HG02678 (cell line): ENCODE measurements around the gene NOP10.
"Not testable (repeated sequence)": the region's sequence is repeated elsewhere in the genome, so short reads cannot be mapped to it uniquely, and the experiment has no call there.

Source experiments
- ATAC-seq: cut with Tn5 transposase; IDR thresholded peaks from one replicate; pipeline ENCODE4 v1.9.1; 2021; ENCODE audit warnings: mild to moderate bottlenecking, moderate library complexity; ENCODE audit not compliant: unreplicated experiment

Gene NOP10

GRCh38 chr15:34342737-34343575, at the start of gene NOP10, which contains the start of gene NUTM1:
TSS of gene NOP10 (minus strand) at chr15:34343136. CDS start at chr15:34343073, 63 bp downstream.
TSS of gene NUTM1 (plus strand) at chr15:34343315. CDS start at chr15:34343697, 382 bp downstream.
- peak; percentile 93 for ATAC-seq

- not testable (repeated sequence) for ATAC-seq
Measured at GRCh38 chr15:34389594-34390086, 46.7 kb upstream of the NOP10 start.

DNA sequence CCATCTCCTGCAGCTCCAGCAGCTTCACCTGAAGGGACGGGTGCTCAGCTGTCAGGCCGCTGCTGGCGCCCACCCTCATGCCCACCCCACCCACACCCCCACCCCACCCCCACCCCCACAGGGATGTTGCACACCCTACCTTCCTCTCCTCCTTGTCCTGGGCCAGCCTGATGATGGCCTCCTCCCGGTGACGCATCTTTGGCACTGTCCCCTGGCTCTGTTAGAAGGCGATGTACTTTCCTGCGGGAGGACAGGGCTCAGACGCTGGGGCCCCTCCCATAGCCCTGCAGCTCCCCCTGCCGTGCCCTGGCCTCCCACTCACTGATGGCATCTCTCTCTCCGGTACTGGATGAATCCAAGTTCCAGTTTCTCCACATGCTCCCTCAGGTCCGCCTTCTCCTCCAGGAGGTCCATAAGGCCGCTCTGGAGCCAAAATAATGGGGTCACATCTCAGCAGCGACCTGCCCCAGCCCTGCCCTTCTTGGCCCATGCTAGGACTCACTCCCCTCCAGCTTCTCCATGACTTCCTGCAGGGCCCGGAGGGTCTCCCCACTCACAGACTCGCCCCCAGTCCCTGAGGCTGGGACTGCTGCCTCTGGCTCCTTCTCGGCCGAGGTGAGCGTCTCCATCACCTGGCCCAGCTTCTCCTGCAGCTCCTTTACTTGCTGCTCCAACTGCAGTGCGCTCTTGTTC, 39.0 kb upstream of the NOP10 start:
- ATAC-seq, result not testable (repeated sequence)

- not testable (repeated sequence) for ATAC-seq
Measured at GRCh38 chr15:34380491-34380890, 37.6 kb upstream of the NOP10 start.

- no peak for ATAC-seq
Measured at GRCh38 chr15:34376856-34377255, 33.9 kb upstream of the NOP10 start.

- ATAC-seq, result not testable (repeated sequence)
Measured at GRCh38 chr15:34375541-34375940, 32.6 kb upstream of the NOP10 start.

- no peak for ATAC-seq
Measured at GRCh38 chr15:34374816-34375215, 31.9 kb upstream of the NOP10 start.

DNA sequence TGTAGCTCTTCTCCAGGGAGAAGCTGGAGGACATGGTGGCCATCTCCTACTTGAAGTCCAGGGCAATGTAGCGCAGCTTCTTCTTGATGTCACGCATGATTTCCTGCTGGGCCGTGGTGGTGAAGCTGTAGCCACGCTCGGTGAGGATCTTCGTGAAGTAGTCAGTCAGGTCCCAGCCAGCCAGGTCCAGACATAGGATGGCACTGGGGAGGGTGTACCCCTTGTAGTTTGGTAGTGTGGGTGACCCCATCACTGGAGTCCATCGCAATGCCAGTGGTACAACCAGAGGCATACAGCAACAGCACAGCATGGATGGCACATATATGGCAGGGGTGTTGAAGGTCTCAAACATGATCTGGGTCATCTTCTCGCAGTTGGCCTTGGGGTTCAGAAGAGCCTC, 31.0 kb upstream of the NOP10 start:
- ATAC-seq, result no peak

DNA sequence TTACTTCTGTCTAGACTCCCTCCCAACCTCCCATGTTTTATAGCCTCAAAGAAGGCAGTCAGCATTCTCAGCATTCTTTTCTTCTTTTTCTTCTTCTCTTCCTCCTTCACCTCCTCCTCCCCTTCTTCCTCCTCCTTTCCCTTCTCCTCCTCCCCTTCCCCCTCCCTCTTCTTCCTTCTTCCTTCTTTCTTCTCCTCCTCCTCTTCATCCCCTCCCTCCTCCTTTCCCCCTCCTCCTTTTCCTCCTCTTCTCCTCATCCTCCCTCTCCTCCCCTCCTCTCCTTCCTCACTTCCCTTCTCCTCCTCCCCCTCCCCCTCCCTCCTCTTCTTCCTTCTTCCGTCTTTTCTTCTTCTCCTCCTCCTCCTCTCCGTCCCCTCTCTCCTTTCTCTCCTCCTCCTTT, 27.7 kb upstream of the NOP10 start:
- no peak for ATAC-seq

DNA sequence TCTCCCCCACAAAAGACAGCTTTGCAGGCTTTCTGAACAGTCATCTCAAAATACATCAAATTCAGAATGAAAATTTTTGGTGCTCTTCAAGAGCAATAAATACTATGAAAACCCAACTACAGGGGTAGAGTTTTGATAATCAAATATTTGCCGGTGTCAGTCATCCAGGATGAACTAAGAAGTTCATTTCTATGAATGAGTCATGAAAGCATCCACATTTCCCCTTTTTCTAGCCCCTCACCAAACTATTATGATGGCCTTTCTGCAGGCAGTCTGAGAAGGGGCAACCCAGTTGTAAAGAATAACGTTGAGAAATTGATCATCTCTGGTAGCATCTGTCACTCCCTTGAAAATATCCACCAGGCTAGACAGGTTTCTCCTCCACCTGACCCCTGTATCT, 27.2 kb upstream of the NOP10 start:
- ATAC-seq, result no peak

- peak; percentile 83 for ATAC-seq
Measured at GRCh38 chr15:34367101-34368081, 24.5 kb upstream of the NOP10 start, which contains the start of gene LPCAT4. TSS of gene LPCAT4 (minus strand) at chr15:34367196. CDS start at chr15:34367100, 96 bp downstream.

- no peak for ATAC-seq
Measured at GRCh38 chr15:34366271-34367065, 23.5 kb upstream of the NOP10 start.

- ATAC-seq, result no peak
Measured at GRCh38 chr15:34365836-34366235, 22.9 kb upstream of the NOP10 start.

DNA sequence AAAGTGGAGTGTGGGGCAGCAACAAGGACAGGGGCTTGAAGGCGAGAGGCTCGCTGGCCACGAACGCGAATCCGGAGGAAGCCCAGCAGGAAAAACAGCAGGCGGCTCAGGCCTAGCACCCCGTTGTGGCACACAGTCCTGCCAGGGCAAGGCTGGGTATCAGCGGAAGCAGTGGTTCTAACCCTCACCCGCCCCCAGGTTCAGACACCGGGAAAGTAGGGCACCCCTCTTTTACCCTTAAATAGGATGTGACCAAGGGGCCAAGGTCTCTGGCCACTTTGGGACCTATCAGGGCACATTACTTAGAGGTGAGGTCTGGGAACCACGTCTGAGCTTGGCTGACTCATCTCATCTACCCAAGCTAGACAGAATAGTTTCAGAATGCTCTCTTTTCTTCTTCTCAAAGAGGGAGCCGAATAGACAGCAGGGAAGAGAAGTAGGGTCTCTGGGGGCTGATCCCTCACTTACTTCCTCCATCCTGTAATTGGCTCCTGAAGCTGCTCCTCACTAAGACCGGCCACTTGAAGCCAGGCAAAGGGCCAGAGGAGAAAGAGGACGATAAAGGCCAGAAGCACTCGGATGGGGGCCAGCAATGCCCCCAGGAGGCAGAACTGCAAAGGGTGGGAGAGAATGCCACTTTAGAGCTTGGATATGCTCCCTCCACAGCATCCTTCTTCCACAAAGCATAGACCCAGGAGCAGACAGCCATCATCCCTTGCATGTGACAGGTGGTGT, 22.3 kb upstream of the NOP10 start:
- ATAC-seq, result no peak

DNA sequence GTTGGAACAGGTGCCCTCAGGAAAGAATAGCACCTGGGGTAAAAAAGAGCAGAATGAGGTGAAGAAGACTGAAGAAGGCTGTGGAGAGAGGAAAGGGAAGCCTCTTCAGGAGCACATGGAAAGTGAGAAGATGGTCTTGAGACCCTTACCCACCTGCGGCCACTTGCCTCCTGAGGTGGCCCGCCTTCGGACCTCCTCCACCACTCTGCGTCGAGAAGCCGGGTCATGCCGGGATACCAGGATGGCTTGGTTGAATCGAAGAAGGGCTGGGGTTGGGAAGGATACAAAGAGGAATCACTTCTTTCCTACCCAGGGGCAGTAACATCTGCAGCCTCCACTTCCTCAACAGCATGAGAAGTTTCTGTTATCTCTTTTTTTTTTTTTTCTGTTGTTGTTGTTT, 21.1 kb upstream of the NOP10 start:
- ATAC-seq, result no peak

DNA sequence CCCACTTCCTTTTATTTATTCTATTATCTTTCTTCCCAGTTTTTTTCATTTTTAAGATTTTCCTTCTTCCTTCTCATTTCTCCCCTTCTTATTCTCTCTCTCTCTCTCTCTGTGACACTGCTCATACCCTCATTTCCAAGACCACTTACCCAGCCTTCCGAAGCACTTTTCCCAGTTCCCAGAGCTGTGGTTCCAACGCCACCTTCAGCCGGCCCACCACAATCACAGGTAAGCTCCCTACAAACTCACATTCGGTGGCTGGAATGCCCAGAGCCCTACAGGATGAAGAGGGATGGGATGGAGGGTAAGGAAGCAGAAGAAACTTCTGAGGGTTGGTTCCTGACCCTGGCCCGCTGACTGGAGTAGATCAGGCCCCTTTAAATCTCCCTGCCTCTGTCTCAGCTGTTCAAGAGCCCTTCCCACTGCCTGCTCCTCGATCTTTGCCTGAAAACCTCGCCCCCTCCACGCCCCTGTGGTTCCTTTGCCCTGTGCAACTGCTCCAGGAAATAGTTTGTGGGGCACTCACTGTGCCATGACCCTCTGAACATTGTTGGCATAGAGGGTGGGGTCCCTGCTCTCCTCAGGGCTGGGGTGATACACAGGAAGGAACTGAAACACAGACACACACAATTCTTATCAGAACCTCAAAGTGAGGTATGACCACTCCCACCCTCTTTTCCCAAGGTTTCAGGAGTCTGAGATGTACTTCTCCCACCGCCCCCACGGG, 19.3 kb upstream of the NOP10 start:
- ATAC-seq, result no peak

DNA sequence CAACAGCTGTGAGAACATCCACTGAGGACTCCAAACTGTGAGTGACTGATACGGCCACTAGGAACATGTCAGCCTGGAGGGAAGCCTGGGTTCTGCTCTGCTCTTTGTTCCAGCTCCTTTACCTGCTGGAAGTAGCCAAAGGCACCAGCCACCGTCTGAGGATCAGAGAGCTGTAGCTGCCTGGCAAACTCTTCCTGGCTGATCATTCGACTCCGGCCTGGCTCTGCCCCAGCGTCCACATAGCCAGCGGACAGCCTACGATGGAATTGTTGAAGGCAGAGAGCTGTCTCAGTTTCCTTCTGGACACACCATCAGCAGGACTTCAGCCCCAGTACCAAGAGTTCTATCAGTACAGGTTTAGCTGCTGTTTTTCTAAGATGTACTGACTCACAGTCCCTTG, 18.3 kb upstream of the NOP10 start:
- no peak for ATAC-seq

- no peak for ATAC-seq
Measured at GRCh38 chr15:34360298-34360697, 17.4 kb upstream of the NOP10 start.
